ENCODE data around the gene AP3M1.

DNA sequence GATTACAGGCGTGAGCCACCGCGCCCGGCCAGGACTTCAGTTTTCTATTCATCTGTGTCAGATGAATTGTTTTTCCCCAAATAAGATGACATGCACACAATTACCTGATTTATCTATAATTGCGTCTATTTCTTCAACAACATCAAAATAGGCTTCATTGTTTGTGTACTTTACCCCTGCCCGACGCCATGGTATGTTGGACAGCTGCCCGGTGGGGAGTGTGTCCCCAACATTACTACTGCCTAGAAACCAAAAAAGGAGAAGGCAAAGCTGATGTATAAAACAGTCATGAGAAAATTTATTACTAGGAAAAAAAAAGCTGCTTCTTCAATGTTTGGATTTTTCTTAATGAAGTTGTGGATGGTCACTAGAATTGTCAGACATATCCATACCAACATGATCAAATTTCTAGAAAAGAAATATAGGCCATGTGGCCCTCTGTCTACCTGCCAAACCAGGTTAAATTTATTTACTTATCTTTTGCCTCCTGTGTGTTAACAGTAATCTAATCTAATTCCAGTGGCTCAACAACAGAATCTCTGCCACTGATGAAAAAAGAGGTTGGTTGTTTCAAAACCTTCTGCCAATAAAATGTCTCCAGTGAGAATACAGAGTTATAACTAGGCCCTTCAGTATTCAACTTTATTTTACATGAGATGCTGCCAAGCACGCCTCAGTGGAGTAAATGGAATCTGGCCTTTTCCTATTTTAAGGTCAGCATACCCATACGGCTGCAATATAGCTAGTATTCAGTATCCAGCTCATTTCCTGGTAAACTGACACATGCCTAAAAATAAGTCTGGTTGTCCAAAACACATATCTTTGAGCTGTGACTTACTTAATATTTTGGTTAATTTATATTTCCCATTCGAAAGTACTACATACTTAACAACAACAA is 16.5 kb downstream of the AP3M1 start:
- TF ChIP-seq, protein P1, sequence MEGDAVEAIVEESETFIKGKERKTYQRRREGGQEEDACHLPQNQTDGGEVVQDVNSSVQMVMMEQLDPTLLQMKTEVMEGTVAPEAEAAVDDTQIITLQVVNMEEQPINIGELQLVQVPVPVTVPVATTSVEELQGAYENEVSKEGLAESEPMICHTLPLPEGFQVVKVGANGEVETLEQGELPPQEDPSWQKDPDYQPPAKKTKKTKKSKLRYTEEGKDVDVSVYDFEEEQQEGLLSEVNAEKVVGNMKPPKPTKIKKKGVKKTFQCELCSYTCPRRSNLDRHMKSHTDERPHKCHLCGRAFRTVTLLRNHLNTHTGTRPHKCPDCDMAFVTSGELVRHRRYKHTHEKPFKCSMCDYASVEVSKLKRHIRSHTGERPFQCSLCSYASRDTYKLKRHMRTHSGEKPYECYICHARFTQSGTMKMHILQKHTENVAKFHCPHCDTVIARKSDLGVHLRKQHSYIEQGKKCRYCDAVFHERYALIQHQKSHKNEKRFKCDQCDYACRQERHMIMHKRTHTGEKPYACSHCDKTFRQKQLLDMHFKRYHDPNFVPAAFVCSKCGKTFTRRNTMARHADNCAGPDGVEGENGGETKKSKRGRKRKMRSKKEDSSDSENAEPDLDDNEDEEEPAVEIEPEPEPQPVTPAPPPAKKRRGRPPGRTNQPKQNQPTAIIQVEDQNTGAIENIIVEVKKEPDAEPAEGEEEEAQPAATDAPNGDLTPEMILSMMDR (conservative IDR thresholded peaks at IDR 0.05; ENCODE audit: low read length): no peak
- no peak for TF ChIP-seq EZH2phosphoT487 (IDR thresholded peaks at IDR 0.05; ENCODE audit: borderline replicate concordance)

Data from Loucy (cell line).